ENCODE measurements around the gene KDM1A.

The KDM1A gene

DNA sequence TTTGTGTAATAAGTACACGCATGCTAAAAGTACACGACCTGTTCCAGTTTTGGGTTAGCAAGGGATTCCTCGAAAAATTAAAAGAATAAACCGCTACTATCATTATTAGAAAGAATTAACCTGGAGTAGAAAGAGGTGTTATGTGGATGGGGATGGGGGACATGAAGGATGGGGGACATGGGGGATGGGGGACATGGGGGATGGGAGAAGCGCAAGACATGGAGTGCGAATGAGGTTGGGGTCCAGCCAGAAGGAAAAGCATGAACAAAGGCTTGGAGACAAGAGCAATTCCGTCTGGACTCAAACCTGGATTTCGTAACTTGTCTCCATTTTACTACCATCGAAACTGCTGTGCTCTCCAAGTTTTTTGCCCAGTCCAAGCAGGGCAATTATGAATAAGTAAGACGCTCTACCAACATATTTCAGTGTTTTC, 591 bp upstream of the KDM1A start:
- no peak for DNase-seq

DNA sequence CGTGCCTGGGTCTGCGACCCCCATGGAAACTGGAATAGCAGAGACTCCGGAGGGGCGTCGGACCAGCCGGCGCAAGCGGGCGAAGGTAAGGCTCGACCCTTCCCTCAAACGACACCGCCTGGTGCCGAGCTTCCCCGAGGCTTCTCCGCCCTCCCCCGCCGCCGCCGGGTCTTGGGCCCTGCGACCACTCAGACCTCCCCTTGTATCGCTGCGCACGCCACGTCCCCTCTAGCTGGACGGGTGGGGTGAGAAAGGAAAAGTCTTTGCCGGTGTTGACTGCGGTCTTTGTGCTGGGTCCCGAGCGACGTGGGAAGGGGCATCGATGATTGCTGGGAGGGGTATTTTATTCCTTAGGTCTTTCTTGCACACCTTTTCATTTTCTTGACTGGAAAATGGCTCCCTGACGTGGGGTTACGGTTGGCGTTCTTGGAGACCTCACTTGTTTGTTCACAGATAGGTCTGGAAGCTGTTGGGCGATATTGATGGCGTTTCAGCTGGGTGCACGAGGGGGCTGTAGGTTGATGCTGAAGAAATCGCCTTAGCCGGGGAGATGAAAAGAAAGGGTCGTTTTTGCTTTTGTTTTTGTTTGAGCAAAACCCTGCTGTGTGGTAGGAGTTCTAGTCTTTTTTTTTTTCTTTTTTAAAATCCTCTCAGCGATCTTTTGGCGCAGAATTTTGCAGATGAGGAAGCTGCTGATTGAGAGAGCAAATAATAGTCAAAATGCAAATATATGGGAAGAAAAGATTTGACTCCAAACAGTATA, 776 bp downstream of the KDM1A start:
- peak in 1 of 2 experiments; percentile 46 for DNase-seq

DNA sequence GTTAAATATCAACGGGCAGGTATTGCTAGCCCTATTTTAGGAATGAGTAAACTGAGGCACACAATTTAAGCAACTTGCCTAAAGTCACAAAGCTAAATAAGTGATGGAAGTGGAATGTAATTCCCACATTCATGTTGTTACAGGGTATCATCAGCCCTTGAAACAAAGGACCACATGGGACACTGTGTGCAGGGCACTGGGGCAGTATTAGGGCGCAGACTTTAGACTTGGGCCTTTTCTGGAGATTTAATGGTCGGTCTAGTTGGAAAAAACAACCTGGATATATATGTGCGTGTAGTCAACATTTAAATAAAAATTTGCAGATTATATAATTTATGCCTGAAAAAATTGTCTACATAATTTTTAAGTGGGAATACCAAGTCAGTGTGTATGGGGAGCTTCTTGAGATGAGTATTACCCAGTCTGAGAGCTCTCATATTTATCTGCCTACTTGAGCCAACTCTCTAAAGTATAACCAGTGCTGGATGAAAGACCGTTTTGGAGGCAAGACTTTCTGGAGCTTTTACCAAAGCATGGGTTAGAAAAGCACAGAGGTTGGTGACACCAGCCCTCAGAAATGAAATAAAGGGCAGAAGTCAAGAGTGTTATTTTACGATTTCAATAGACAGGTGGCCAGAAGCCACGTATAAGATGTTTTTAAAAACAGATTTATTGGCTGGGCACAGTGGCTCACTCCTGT, 1.6 kb downstream of the KDM1A start:
- DNase-seq, result peak in 1 of 2 experiments; percentile 23

DNA sequence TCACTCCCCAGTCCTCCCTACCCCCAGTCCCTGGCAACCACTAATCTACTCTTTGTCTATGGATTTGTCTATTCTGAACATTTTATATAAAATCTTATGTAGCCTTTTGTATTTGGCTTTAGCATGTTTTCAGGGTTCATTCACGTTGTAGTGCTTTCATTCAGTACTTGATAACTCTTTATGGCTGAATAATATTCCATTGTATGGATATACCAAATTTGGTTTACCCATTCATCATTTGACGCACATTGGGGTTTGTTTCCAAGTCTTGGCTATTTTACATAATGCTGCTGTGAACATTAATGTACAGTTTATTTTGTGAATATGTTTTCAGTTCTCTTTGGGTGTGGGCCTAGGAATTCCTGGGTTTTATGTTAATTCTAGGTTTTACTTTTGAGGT, 2.6 kb downstream of the KDM1A start:
- no peak for DNase-seq

DNA sequence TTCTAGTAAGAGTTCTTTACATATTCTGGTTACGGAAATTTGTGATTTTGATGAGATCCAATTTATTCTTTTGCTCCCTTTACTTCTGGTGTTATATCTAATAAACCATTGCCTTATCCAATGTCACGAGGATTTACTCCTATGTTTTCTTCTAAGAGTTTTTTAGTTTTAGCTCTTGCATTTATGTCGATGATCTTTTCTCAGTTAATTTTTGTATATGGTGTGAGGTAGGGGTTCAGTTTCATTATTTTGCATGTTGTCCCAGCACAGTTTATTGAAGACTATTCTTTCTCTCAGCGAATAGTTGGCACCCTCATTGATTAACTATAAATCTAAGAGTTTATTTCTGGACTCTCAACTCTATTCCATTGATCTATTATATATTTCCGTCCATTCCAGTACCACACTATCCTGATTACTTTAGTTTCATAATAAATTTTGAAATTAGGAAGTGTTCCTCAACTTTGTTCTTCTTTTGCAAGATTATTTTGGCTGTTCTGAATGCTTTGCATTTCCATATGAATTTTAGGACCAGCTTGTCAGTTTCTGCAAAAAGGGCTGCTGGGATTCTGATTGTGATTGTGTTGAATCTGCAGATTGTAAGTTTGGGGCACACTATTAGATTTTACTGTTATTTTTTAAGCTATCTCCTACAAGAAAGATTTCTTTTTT, 4.0 kb downstream of the KDM1A start:
- DNase-seq, result no peak

DNA sequence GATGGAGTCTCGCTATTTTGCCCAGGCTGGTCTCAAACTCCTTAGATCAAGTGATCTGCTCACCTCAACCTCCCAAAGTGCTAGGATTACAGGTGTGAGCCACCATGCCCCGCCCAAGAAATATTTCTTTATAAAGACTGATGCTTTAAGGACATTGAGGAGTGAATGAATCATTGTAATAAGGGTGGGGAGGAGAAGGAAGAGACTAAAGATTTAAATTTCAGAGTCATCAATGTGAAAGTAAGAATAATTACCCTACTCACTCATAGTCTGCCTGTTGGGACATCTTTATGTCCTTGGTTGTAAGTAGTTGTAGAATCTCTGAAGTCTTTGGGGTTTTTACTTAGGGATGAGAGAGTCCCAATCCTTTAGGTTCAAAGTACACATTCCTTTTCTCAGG, 7.3 kb downstream of the KDM1A start:
- DNase-seq, result no peak

DNA sequence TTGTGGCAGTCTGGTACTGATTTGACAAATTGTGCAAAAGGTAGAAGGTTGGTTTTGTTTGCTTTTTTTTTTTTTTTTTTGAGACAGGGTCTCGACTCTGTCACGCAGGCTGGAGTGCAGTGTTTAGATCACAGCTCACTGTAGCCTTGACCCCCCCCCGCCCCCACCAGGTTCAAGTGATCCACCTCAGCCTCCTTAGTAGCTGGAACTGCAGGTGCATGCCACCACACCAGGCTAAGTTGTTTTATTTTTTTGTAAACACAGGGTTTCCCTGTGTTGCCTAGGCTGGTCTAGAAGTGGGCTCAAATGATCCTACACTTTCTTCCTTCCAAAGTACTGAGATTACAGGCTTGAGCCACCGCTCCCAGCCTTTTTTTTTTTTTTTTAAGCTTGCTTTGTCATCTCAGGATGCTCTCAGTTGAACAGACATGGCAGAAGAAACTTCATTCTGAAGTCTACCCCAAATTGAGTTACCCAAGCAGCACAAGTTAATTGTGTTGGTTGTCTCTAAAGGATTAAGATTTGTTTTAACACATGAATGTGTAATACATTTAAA, 8.2 kb downstream of the KDM1A start:
- DNase-seq, result no peak

DNA sequence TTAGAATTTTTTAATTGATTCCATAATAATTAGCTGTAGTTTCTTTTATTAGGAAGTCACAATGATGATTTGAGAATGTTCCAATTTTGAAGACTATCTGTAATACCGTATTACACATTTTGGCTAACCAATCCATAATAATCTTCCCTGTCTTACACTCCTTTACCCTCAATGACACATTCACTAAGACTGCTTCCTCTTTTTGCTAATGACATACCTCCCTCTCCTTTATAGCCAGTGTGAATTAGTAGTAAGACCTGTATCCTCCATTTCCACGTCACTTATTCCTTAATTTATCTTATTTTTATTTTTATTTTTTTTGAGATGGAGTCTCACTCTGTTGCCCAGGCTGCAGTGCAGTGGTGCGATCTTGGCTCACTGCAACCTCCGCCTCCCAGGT, 10.1 kb downstream of the KDM1A start:
- no peak for DNase-seq

DNA sequence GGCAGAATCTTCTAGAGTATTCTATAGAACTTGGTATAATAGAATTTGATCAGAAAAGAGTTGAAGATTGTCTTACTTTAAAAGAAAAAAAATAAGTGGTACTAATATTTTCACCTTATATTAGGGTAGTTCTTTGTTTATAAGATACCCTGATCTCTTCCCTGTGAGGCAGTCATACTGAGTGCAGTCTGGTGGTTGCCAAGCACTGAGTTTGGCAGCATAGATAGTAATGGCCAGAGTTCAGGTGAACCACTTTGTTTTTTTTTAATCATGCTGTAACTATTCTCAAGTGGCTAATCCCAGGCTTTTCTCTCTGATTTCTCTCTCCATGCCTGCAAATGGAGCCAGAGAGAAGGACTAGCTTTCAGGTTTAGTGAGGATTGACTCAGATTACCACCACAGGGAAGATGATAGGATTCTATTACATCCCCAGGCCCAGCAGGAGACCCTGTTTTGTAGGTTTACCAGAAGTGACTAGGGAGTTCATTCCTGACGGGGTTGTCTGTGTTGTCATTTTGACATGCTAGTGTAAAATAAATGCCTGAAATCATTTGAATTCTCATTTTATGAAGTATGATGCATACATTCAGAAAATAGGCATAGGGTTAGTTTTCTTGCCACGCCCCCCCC, 16.7 kb downstream of the KDM1A start:
- no peak for DNase-seq

DNA sequence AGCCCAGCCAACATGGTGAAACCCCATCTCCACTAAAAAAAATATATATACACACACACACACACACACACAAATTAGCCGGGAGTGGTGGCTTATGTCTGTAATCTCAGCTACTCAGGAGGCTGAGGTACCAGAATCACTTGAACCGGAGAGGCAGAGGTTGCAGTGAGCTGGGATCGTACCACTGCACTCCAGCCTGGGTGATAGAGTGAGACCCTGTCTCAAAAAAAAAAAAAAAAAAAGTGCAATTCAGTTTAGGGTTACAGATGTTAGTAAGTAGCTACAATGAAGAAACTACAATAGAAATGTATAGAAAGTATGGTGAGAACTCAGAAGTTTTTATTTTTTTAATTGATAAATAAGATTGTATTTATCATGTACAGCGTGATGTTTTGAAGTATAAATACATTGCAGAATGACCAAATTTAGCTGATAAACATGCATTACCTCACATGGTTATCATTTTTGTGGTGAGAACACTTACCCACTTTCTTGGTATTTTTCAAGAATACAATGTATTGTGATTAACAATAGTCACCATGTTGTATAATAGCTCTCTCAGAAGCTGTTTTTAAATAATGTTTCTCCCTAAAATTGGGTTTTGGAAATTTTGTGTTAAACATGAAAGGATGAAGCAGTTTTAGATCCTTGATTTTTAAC, 17.9 kb downstream of the KDM1A start:
- DNase-seq, result no peak

DNA sequence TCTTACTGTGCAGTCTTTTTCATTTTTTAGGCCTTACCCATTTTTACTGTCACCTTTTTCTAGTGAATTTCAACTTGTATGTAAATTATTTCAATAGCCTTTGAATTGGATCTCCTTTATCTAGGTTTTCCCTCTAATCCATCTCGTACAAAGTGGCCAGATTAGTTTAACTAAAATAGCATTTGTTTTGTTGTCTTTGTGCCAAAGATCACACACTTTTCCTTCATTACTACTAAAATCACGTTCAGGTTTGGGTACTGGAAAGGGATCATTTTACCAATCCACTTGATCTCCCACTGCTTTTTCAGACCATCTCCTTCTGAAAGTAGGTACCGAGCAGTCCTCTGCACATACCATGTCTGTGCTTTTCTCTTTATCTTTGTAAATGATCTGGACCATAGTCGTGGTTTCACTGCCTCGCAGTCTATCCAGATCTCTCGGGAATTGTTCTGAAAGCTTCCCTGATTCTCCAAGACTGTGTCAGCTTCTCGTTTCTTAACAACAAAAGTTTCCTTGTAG, 20.1 kb downstream of the KDM1A start:
- DNase-seq, result no peak

DNA sequence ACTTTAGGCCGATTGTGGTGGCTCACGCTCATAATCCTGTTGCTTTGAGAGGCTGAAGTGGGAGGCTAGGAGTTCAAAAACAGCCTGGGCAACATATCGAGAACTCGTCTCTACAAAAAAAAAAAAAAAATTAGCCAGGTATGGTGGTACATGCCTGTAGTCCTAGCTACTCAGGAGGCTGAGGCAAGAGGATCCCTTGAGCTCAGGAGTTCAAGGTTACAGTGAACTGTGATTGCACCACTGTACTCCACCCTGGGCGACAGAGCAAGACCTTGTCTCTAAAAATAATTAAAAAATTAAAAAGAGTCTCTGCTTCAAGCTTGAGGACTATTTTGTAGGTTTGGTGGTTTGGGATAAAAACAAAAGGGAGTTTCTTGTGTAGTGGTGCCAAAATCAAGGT, 21.2 kb downstream of the KDM1A start:
- no peak for DNase-seq

DNA sequence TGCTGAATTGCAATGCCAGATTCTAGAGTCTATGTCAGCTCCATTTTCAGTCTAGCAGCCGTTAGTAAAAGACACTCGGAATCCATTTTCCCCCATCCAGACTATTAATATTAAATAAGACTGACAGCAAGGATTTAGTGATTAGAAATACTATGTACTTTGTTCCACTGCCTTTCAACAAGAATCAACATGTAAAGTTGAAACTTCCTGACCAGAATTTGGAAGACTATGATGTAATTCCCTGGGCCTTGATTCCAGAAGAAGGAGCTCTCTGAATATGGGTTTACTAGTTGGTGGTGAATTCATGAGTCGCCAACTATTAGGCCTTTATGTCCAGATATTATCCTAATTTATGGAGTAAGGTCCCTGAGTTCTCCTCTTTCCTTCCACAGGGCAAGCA, 24.8 kb downstream of the KDM1A start:
- no peak for DNase-seq

DNA sequence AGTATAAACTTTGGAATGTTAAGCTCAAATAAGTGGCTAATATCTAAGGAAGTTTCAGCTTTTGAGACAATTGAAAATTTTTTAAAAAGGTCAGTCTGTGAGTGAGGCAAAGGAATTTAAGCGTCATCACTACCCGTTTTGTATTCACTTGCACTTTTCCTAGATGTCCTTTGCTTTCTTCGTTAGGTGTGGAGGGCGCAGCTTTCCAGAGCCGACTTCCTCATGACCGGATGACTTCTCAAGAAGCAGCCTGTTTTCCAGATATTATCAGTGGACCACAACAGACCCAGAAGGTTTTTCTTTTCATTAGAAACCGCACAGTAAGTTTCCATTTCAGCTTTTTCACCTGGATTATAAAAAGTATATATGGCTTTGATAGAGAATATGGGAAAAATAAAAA, 30.9 kb downstream of the KDM1A start:
- no peak for DNase-seq

DNA sequence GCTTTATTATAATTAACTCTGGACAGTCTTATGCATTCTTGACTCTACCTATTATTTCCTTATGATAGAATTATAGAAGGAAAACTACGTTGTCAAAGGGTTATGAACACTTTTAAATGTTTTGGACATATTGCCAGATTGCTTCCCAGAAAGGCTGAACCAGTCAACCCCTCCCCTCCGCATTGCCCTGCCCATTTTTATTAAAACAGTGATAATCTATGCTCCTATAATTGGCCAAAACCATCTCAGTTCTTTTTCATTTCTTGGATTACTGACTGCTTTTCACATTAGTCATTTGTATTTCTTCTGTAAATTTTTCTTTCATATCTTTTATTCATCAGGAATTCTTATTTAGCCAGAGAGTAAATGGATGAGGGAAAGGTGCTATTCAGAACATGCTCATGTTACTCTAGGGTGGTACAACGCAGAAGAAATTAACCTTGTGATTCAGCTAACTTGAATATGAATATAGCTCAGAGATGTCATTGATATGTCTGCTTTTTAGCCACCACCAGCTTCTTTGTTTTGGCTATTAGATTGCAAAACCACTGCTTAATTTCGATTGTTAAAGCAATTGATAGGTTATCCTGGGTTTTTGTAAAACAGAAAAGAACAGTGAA, 32.1 kb downstream of the KDM1A start:
- DNase-seq, result no peak

DNA sequence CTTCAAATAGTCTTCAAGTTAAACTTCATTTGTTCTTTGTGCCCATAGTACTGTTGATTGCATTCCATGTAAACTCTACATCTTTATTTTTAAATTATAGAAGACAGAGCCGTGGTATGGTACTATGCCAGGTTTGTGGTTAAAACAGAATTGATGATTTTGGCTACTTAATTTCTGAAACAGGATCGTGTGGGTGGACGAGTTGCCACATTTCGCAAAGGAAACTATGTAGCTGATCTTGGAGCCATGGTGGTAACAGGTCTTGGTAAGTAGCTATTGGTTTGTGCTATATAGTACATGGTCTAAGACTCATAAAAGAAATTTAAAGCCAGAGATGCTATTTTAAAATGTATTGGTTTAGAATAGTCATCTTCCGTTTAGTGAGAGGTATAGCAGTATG, 38.0 kb downstream of the KDM1A start:
- no peak for DNase-seq

DNA sequence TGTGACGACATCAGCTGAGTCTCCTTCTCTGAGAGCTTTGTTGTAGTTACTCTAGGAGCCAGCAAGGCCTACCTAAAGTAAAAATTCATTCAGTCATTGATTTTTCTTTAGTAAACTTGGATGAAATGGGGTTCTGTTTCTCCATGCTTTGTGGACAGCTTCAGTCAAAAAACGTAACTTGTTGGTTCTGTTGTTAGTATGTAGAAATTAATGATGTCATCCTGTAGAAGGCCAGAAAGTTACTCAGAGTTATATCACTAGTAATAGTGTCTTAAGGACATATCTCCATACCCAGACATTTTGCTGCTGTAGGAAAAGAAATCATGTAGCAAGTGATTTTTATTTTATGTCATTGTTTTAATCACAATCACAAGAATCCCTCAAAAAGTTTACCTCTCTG, 43.0 kb downstream of the KDM1A start:
- no peak for DNase-seq

DNA sequence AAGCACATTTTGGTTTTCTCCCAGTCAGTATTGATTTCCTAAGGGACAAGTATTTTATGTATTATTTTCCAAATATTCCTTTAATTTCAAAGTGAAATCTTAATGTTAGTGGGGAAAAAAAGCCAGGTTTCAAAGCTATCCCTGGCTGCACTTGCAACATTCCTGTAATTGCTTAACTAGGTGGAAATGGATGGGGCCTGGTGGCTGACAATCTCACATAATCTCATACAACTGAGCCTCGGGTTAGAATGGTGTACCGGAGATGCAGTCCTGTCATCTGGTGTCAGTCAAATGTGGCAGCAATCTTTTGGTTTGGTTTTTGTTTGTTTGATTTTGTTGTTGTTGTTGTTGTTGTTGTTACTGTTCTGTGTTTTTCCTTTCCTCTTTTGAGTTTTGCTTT, 46.1 kb downstream of the KDM1A start:
- DNase-seq, result no peak

DNA sequence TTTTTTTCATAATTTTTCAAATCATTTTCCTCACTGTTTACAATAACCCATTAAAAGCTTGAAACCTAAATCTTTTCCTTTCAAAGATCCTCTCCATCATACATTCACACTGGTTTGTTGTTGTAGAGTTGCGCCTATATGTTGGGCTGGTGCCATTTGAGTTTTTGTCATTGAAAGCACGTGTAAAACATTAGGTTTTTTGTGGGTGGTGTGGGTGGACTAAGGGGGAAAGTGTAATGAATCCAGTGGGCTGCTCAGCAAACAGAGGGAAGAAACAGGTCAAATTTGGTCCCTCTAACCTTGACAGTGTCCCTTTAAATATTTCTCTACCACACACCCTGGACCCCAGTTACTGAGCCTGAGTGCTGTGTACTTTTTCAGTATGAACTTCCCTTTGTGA, 46.8 kb downstream of the KDM1A start:
- no peak for DNase-seq

DNA sequence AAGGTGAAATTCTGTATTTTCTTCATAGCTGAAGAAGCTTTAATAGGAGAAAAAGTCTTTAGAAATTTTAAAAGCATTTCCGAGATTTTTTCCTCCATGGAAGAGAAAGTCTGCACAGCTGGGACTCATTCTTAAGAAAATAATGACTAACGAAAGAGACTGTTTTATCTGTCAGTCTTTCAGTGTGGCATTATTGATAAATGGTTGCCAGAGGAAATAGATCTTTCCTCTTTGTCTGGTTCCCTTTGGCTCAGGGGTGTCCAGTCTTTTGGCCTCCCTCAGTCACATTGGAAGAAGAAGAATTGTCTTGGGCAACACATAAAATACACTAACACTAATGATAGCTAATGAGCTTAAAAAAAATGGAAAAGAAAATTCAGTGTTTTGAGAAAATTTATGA, 49.9 kb downstream of the KDM1A start:
- no peak for DNase-seq

DNA sequence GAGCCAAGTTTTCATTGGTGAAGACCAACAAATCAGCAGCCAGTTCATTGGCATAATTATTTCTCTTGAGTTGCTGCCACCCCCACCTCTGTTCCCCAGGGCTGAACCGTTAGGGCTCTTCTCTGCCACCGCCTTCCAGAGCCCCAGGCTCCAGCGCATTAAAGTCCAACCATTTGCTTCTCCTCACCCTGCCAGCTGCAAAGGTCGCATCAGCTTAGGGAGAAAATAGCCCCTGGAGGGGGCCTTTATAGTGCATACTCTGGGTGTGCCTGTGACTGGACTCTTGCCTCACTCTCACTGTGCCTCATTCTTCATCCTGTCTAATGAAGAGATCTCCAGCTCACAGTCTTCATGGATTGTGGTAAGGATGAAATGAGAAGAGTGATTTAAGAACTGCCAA, 50.4 kb downstream of the KDM1A start:
- DNase-seq, result no peak

DNA sequence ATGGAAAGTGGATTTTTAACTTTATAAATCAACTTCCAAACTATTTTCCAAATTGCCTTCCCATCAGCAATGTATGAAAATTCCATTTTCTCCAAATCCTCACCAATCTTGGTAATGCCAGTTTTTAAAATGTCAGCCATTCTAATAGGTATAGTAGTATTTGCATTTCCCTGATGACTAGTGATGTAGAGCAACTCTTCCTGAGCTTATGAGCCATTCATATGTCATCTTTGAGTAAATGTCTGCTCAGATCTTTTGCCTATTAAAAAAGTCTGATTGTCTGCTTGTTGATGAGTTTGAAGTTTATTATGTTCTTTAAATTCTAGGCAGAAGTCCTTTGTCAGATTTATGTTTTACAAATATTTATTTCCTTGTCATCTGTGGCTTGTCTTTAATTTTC, 54.7 kb downstream of the KDM1A start:
- no peak for DNase-seq
